ENCODE data around the gene SERINC2. TPM values are rescaled to one million over a fixed set of nuclear protein-coding genes. Genes with fewer than 3 reads are reported as not detected.

Gene SERINC2
- total and polyA plus RNA-seq, 9 of the 15 experiments (the other 6 are each of a cell fraction or from before 2014, with no cell fraction given): 0.07 to 1.2 (median 0.70) TPM; not detected in 2

DNA sequence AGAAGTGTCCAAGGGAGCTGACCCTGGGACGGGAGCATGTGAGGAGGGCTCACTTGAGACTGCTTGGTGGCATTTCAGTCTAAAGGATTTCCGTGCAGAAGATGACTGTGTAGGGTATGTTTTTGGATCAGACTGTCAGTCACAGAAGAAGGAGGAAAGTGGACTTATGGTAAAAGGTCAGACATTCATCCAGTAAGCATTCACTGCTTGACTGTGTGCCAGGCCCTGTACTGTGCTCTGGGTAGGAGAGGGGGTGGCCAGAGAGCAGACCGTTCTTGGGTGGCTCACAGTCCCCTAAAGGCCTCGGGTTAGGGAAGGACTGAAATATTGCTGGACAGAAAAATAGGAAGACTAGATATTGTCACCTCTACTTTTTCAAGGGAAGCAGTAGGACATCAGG, 2.1 kb upstream of the SERINC2 start:
- H2AFZ ChIP-seq (ENCODE audit: low read depth, low read length): peak overlapping the region; percentile 69
- intact Hi-C loops (cut with micrococcal nuclease) (no loop called here), in situ Hi-C loops (cut with MboI) (no loop called here)
- CTCF ChIA-PET (ENCODE audit: low intra/inter-chr PET ratio): interaction anchor here (1.1 kb wide), 1 partner anchor 12 kb away, joined by 3 read pairs; no protein-coding TSS in a partner anchor
- no peaks in the 10 kb centered on the region for H3K79me2 ChIP-seq (ENCODE audit: control insufficient read depth, insufficient read depth, low read length)
- peaks cover 21 to 34% of the 10 kb centered on the region in 2 experiments; a peak in 4 of 5 replicates for H3K4me1 ChIP-seq (replicated peaks in 1 of 2; ENCODE audit: control insufficient read depth in 2 of 2, insufficient read depth in 2 of 2, low read length in 2 of 2)
- WGBS (ENCODE audit: insufficient coverage, low coverage, missing lambda C conversion rate): 11% methylated on average over 4 of the region's 4 CpGs
- no peak overlapping the region for H3K4me3 ChIP-seq
- FAIRE-seq (peak; percentile 57), DNase-seq (ENCODE audit: extremely low read depth in 1 of 4, low spot score in 3 of 4) (no peak), ATAC-seq (no peak)
- TF ChIP-seq MTA3 (IDR thresholded peaks at IDR 0.05; ENCODE audit: borderline replicate concordance) (no peak), BCOR (IDR thresholded peaks at IDR 0.05) (peak; percentile 10; the same call in 1 of the 2 replicates), ZBTB11 (CRISPR knock-in tag; IDR thresholded peaks at IDR 0.05) (peak in 1 of 3 experiments; percentile 35; a peak in 2 of 6 replicates)
- no peaks in the 10 kb centered on the region for H3K9me3 ChIP-seq (replicated peaks; ENCODE audit: control insufficient read depth, insufficient read depth, low read depth, low read length)
- peak overlapping the region in 1 of 2 experiments; percentile 8; a peak in 1 of 4 replicates for H3K9ac ChIP-seq (ENCODE audit: insufficient read depth in 1 of 2, low read depth in 2 of 2, low read length in 2 of 2)
- H3K27ac ChIP-seq (ENCODE audit: extremely low read depth, low read depth, low read length): no peak overlapping the region; the same call in 2 of the 3 replicates
- BruUV-seq (replicated peaks): no TSS peak
- H4K20me1 ChIP-seq (replicated peaks; ENCODE audit: control insufficient read depth, insufficient read depth, low read length): 0 out of 2 replicates have a peak, but pooled peaks cover 4% of the 10 kb centered on the region
- H3K4me2 ChIP-seq (ENCODE audit: insufficient read depth, low read length): peak overlapping the region; percentile 38; the same call in 1 of the 2 replicates
- peaks cover 17 to 39% of the 10 kb centered on the region in 2 experiments; a peak in 4 of 5 replicates for H3K27me3 ChIP-seq (ENCODE audit: control insufficient read depth in 2 of 2, insufficient read depth in 2 of 2, low read length in 2 of 2)
- H3K36me3 ChIP-seq (ENCODE audit: control insufficient read depth, insufficient read depth, low read length): no peaks in the 10 kb centered on the region
- no peaks in the 10 kb centered on the region for H3K9me1 ChIP-seq (ENCODE audit: control insufficient read depth, insufficient read depth, low read length)
- POLR2A ChIA-PET: interaction anchor here (0.7 to 1.4 kb wide), 3 partner anchors 8 to 907 kb away, joined by 3 read pairs; no protein-coding TSS in a partner anchor

Measured in K562 (cell line).